SK-N-MC (cell line): ENCODE measurements around the gene PRSS3.

ENCODE experiments used
- EZH2 ChIP-seq: fragments of 200-600 bp; sonication (generic); IDR thresholded peaks from one replicate; pipeline ENCODE4 v1.6.1; 2017; ENCODE audit warnings: antibody characterized with exemption
- POLR2AphosphoS5 ChIP-seq: IDR thresholded peaks from 2 replicates; pipeline ENCODE4 v1.6.1; 2012; ENCODE audit warnings: mild to moderate bottlenecking, low read depth, low read length, borderline replicate concordance

DNA sequence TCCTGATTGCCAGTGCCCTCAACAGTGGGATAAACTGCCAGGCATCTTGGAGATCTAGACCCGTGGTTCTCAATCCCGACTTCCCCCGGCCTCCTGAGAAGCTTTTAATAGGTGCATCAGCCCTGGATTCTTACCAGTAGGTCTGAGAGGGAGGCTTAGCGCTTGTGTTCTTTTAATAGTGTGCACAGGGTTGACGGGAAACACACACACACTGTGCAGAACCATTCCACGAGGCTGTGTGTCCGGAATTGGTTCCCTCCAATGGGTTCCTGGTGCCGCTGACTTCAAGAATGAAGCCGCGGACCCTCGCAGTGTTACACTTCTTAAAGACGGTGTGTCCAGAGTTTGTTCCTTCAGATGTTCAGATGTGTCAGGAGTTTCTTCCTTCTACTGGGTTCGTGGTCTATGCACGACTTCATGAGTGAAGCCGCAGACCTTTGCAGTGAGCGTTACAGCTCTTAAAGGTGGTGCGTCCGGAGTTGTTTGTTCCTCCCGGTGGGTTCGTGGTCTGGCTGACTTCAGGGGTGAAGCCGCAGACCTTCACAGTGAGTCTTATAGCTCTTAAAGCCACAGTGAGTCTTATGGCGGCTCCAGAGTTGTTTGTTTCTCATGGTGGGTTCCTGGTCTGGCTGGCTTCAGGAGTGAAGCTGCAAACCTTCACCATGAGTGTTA lies 46.6 kb upstream of the PRSS3 start:
- TF ChIP-seq POLR2AphosphoS5: no peak
- no peak for TF ChIP-seq EZH2
